ENCODE measurements around the gene GRK6. TPM values are rescaled to one million over a fixed set of nuclear protein-coding genes. Genes with fewer than 3 reads are reported as not detected.

The GRK6 gene
- total and polyA plus RNA-seq, 9 of the 15 experiments (the other 6 are each of a cell fraction or from before 2014, with no cell fraction given) = 0.63 to 122 (median 44.5) TPM

- TF ChIP-seq, protein P1, sequence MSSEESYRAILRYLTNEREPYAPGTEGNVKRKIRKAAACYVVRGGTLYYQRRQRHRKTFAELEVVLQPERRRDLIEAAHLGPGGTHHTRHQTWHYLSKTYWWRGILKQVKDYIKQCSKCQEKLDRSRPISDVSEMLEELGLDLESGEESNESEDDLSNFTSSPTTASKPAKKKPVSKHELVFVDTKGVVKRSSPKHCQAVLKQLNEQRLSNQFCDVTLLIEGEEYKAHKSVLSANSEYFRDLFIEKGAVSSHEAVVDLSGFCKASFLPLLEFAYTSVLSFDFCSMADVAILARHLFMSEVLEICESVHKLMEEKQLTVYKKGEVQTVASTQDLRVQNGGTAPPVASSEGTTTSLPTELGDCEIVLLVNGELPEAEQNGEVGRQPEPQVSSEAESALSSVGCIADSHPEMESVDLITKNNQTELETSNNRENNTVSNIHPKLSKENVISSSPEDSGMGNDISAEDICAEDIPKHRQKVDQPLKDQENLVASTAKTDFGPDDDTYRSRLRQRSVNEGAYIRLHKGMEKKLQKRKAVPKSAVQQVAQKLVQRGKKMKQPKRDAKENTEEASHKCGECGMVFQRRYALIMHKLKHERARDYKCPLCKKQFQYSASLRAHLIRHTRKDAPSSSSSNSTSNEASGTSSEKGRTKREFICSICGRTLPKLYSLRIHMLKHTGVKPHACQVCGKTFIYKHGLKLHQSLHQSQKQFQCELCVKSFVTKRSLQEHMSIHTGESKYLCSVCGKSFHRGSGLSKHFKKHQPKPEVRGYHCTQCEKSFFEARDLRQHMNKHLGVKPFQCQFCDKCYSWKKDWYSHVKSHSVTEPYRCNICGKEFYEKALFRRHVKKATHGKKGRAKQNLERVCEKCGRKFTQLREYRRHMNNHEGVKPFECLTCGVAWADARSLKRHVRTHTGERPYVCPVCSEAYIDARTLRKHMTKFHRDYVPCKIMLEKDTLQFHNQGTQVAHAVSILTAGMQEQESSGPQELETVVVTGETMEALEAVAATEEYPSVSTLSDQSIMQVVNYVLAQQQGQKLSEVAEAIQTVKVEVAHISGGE (CRISPR knock-in tag; IDR thresholded peaks at IDR 0.05) = peak in 1 of 3 experiments; percentile 70; a peak in 1 of 6 replicates
- TF ChIP-seq REST (IDR thresholded peaks at IDR 0.05; ENCODE audit: borderline replicate concordance) (peak; percentile 89), REST (CRISPR knock-in tag; IDR thresholded peaks at IDR 0.05; ENCODE audit: low read depth) (peak; percentile 58; the same call in 1 of the 2 replicates), BCOR (IDR thresholded peaks at IDR 0.05) (no peak; the same call in 1 of the 2 replicates), ZFP36 (IDR thresholded peaks at IDR 0.05; ENCODE audit: low read depth, low read length, partially characterized antibody) (peak; percentile 4), FOXK1 (CRISPR knock-in tag; IDR thresholded peaks at IDR 0.05; ENCODE audit: borderline replicate concordance) (0 out of 2 replicates have a peak, but pooled peaks have one; percentile 34), XRCC3 (IDR thresholded peaks at IDR 0.05) (no peak), ZNF282 (CRISPR knock-in tag; IDR thresholded peaks at IDR 0.05) (peak; percentile 87; the same call in 1 of the 2 replicates), ZNF79 (CRISPR knock-in tag; IDR thresholded peaks at IDR 0.05; ENCODE audit: low read depth) (no peak), RBBP5 (IDR thresholded peaks at IDR 0.05; ENCODE audit: borderline replicate concordance, insufficient read depth, low read length, poor library complexity, severe bottlenecking) (peak; percentile 37), MAX (CRISPR knock-in tag; IDR thresholded peaks at IDR 0.05) (peak; percentile 97), HDAC1 (IDR thresholded peaks at IDR 0.05) (peak in 1 of 2 experiments; percentile 83; a peak in 2 of 4 replicates)
- TF ChIP-seq, protein P2, sequence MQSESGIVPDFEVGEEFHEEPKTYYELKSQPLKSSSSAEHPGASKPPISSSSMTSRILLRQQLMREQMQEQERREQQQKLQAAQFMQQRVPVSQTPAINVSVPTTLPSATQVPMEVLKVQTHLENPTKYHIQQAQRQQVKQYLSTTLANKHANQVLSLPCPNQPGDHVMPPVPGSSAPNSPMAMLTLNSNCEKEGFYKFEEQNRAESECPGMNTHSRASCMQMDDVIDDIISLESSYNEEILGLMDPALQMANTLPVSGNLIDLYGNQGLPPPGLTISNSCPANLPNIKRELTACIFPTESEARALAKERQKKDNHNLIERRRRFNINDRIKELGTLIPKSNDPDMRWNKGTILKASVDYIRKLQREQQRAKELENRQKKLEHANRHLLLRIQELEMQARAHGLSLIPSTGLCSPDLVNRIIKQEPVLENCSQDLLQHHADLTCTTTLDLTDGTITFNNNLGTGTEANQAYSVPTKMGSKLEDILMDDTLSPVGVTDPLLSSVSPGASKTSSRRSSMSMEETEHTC (IDR thresholded peaks at IDR 0.05) = no peak
These were observed 22.5 kb upstream of the GRK6 start (continued) for GRCh38 chr5:177403792-177404640.

All from K562 (cell line).